Smooth muscle cell (in vitro differentiated cells): ENCODE data around the gene EDN3. TPM values are rescaled to one million over a fixed set of nuclear protein-coding genes. Genes with fewer than 3 reads are reported as not detected.

Experiments used
- DNase-seq: peaks from one replicate; lab custom pipeline; 2025; ENCODE audit not compliant: unreplicated experiment; lab: John Stamatoyannopoulos, UW
- H2AFZ ChIP-seq: fragments of 200-600 bp; sonication (generic); 2 replicates; pipeline ENCODE4 v1.6.0; 2016; ENCODE audit warnings: antibody characterized with exemption, low read depth, mild to moderate bottlenecking
- H3F3A ChIP-seq: fragments of 200-600 bp; sonication (generic); 2 replicates; pipeline ENCODE4 v1.6.0; 2017; ENCODE audit warnings: antibody characterized with exemption, low read depth
- H3K27ac ChIP-seq: fragments of 200-600 bp; sonication (generic); 2 replicates; pipeline ENCODE4 v1.5.1; 2016; ENCODE audit warnings: low read depth, mild to moderate bottlenecking
- H3K27me3 ChIP-seq: fragments of 200-600 bp; sonication (generic); 2 replicates; pipeline ENCODE4 v1.6.1; 2016; ENCODE audit warnings: low read depth, mild to moderate bottlenecking
- H3K36me3 ChIP-seq: fragments of 200-600 bp; sonication (generic); 2 replicates; pipeline ENCODE4 v1.5.1; 2016; ENCODE audit warnings: low read depth
- H3K4me1 ChIP-seq: fragments of 200-600 bp; sonication (generic); 2 replicates; pipeline ENCODE4 v1.5.1; 2016; ENCODE audit warnings: low read depth
- H3K4me2 ChIP-seq: fragments of 200-600 bp; sonication (generic); 2 replicates; pipeline ENCODE4 v1.6.0; 2016; ENCODE audit warnings: mild to moderate bottlenecking
- H3K4me3 ChIP-seq: fragments of 200-600 bp; sonication (generic); 2 replicates; pipeline ENCODE4 v1.5.1; 2016; ENCODE audit warnings: mild to moderate bottlenecking
- H3K79me2 ChIP-seq: fragments of 200-600 bp; sonication (generic); 2 replicates; pipeline ENCODE4 v1.6.0; 2016; ENCODE audit warnings: low read depth, mild to moderate bottlenecking
- H3K9ac ChIP-seq: fragments of 200-600 bp; sonication (generic); 2 replicates; pipeline ENCODE4 v1.6.0; 2016; ENCODE audit warnings: low read depth
- H3K9me3 ChIP-seq: fragments of 200-600 bp; sonication (generic); replicated peaks from 2 replicates; pipeline ENCODE4 v1.5.1; 2016; ENCODE audit warnings: low read depth
- H4K20me1 ChIP-seq: fragments of 200-600 bp; sonication (generic); 2 replicates; pipeline ENCODE4 v1.6.0; 2016; ENCODE audit warnings: low read depth
- WGBS: methylation state at CpG from one replicate; pipeline ENCODE4 v1.1.7; 2016; ENCODE audit warnings: low lambda C conversion rate; 5-methylcytosine and 5-hydroxymethylcytosine counted together
- polyA plus RNA-seq: library from polyadenylated mRNA; unstranded; fragments of >200 nt; fragmentation: Nextera tagmentation; extraction: Ambion mirVana; gene quantifications from 2 replicates; pipeline ENCODE4 v1.2.1, GENCODE V29; 2016
- total RNA-seq: library from RNA; depleted of rRNA; stranded (reverse); fragments of >200 nt; gene quantifications from 2 replicates; pipeline ENCODE4 v1.2.3, GENCODE V29; 2014
- TF ChIP-seq, protein P1 (sequence below): fragments of 200-600 bp; sonication (generic); IDR thresholded peaks from 2 replicates; pipeline ENCODE4 v1.5.1; 2017; ENCODE audit warnings: borderline replicate concordance, mild to moderate bottlenecking, antibody characterized with exemption; ENCODE audit not compliant: insufficient read depth, poor library complexity, severe bottlenecking

Gene EDN3
- total and polyA plus RNA-seq, 2 experiments from 2014 or later, result not detected

DNA sequence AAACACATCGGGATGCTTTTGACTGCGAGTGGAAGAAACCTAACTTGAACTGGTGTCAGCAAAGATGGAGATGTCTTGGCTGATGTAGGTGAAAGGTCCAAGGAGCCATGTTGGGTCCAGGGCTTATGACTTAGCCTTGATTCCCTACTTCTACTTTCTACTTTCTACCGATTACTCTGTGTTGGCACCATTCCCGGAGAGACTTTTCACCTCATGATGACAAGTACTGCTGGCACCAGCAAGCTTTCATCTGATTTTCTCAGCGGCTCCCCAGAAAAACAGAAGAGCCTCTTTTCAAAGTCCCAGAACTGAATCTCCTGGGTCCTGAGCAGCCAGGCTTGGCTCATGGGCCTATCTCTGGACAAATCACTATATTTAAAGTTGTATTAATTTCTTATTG is 4.9 kb upstream of the EDN3 start:
- Histone ChIP-seq H3K9me3 (no peaks in the 10 kb centered on the region), H4K20me1 (no peaks in the 10 kb centered on the region), H3F3A (no peaks in the 10 kb centered on the region), H3K9ac (no peak overlapping the region), H3K4me2 (no peak overlapping the region), H2AFZ (no peak overlapping the region), H3K4me3 (no peak overlapping the region), H3K27ac (no peak overlapping the region), H3K36me3 (no peaks in the 10 kb centered on the region), H3K4me1 (no peaks in the 10 kb centered on the region), H3K79me2 (no peaks in the 10 kb centered on the region), H3K27me3 (peaks cover 68% of the 10 kb centered on the region)
- no peak for DNase-seq
- 72% methylated on average over 5 of the region's 5 CpGs for WGBS
- TF ChIP-seq, protein P1, sequence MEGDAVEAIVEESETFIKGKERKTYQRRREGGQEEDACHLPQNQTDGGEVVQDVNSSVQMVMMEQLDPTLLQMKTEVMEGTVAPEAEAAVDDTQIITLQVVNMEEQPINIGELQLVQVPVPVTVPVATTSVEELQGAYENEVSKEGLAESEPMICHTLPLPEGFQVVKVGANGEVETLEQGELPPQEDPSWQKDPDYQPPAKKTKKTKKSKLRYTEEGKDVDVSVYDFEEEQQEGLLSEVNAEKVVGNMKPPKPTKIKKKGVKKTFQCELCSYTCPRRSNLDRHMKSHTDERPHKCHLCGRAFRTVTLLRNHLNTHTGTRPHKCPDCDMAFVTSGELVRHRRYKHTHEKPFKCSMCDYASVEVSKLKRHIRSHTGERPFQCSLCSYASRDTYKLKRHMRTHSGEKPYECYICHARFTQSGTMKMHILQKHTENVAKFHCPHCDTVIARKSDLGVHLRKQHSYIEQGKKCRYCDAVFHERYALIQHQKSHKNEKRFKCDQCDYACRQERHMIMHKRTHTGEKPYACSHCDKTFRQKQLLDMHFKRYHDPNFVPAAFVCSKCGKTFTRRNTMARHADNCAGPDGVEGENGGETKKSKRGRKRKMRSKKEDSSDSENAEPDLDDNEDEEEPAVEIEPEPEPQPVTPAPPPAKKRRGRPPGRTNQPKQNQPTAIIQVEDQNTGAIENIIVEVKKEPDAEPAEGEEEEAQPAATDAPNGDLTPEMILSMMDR, result no peak

DNA sequence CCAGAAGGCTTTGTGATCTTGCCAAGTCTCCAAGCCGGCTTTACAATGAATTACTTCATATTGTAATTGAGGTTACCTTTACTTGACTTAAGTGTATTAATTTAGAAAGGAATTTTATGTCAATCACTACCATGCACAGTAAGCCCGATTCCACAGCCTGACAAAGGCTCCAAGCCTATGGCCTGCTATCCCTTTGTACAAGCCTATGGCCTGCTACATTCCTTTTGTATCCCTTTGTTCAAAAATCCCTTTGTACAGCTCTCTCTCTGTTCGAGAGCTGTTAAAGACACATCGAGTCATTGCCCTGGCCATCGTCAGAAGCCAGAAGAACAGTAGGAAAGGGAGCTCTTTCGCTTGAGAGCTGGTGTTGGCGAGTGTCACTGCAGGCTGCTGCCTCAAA is 2.7 kb upstream of the EDN3 start:
- H3K27me3 ChIP-seq, result peaks cover 86% of the 10 kb centered on the region
- no peak for DNase-seq
- H2AFZ ChIP-seq, result no peak overlapping the region
- no peaks in the 10 kb centered on the region for H3K36me3 ChIP-seq
- H3K4me2 ChIP-seq, result no peak overlapping the region
- TF ChIP-seq, protein P1, result no peak
- H3K9me3 ChIP-seq, result no peaks in the 10 kb centered on the region
- no peak overlapping the region for H3K27ac ChIP-seq
- no peak overlapping the region for H3K4me3 ChIP-seq
- WGBS, result 88% methylated on average over 7 of the region's 7 CpGs
- H3K9ac ChIP-seq, result no peak overlapping the region
- no peaks in the 10 kb centered on the region for H3K4me1 ChIP-seq
- H3F3A ChIP-seq, result no peaks in the 10 kb centered on the region
- H4K20me1 ChIP-seq, result no peaks in the 10 kb centered on the region
- H3K79me2 ChIP-seq, result no peaks in the 10 kb centered on the region

DNA sequence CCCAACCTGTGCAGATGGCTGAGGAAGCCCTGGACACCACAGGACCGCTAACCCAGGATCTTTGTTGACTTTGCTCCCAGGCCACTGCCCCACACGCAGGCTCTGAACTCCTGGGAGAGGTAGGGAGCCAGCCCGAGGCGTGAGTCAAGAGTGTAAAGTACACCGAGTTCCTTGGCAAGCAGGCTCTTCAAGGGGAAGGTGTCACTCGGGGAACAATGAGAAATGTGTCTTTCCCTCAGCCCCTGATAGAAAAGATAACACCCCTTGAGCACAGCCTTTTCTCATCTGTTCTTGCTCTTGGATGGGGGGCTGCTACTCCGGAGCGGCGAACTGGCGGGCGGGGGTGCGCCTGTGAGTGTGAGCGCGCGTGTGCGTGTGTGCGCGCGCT is 472 bp upstream of the EDN3 start:
- H3F3A ChIP-seq, result no peaks in the 10 kb centered on the region
- no peak overlapping the region for H3K9ac ChIP-seq
- 31% methylated on average over 12 of the region's 19 CpGs for WGBS
- no peak overlapping the region for H3K27ac ChIP-seq
- H3K4me3 ChIP-seq, result no peak overlapping the region
- H2AFZ ChIP-seq, result no peak overlapping the region
- no peaks in the 10 kb centered on the region for H3K9me3 ChIP-seq
- no peaks in the 10 kb centered on the region for H3K79me2 ChIP-seq
- H3K27me3 ChIP-seq, result peaks cover 89% of the 10 kb centered on the region
- H3K36me3 ChIP-seq, result no peaks in the 10 kb centered on the region
- TF ChIP-seq, protein P1, result no peak
- no peaks in the 10 kb centered on the region for H4K20me1 ChIP-seq
- H3K4me1 ChIP-seq, result no peaks in the 10 kb centered on the region
- no peak overlapping the region for H3K4me2 ChIP-seq
- DNase-seq, result no peak

DNA sequence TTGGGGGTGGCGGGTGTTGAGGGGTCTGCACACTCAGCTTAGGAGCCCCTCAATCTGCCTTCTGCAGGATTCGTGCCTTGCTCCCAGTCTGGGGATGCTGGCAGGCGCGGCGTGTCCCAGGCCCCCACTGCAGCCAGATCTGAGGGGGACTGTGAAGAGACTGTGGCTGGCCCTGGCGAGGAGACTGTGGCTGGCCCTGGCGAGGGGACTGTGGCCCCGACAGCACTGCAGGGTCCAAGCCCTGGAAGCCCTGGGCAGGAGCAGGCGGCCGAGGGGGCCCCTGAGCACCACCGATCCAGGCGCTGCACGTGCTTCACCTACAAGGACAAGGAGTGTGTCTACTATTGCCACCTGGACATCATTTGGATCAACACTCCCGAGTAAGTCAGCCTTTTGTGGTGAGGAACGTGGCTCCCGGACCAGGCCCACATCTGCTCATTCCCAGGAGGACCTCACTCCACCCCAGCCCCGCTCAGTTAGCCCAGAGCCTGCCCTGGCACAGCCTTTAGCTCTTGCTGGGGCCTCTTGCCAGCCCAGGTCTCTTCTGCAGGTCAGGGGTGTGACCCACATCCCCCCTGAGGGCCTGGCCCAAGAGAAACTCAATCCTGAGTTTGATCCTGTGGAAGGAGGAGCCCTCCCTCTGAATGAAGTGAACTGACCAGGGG is 1.1 kb downstream of the EDN3 start:
- Histone ChIP-seq H3K27me3 (peaks cover 95% of the 10 kb centered on the region), H3K79me2 (no peaks in the 10 kb centered on the region), H3K4me2 (no peak overlapping the region), H4K20me1 (no peaks in the 10 kb centered on the region), H3K36me3 (no peaks in the 10 kb centered on the region), H3K9ac (no peak overlapping the region), H3K4me1 (no peaks in the 10 kb centered on the region), H2AFZ (no peak overlapping the region), H3K9me3 (no peaks in the 10 kb centered on the region), H3K27ac (no peak overlapping the region), H3K4me3 (no peak overlapping the region), H3F3A (no peaks in the 10 kb centered on the region)
- DNase-seq, result no peak
- TF ChIP-seq, protein P1, result no peak
- WGBS, result 86% methylated on average over 17 of the region's 17 CpGs
